K562 (cell line): ENCODE results near the gene XPNPEP1. TPM values are rescaled to one million over a fixed set of nuclear protein-coding genes. Genes with fewer than 3 reads are reported as not detected.

Source experiments
- ARID3A ChIP-seq: IDR thresholded peaks from 2 replicates; pipeline ENCODE4 v1.6.1; 2012; ENCODE audit warnings: low read depth, low read length, improper control_type of control experiment, borderline replicate concordance
- CREB1 ChIP-seq, 2 experiments: sonication (generic) in 1 of 2; formaldehyde crosslinking in 1 of 2; IDR thresholded peaks; 2 replicates each; pipeline versions ENCODE4 v1.6.1 to v1.8.0; 2012 to 2022; ENCODE audit warnings: inconsistent platforms in 1 of 2, mild to moderate bottlenecking in 1 of 2, missing genetic modification reagents in 1 of 2, moderate library complexity in 1 of 2
- GTF2F1 ChIP-seq: IDR thresholded peaks from 2 replicates; pipeline ENCODE4 v1.6.1; 2011; ENCODE audit warnings: low read depth, low read length, improper control_type of control experiment
- MAFK ChIP-seq: IDR thresholded peaks from 2 replicates; pipeline ENCODE4 v1.6.1; 2011; ENCODE audit warnings: low read length, improper control_type of control experiment
- MYC ChIP-seq, 2 experiments: fragments of 250-450 bp in 1 of 2; sonication (Bioruptor Pico) in 1 of 2; IDR thresholded peaks; 2 replicates each; pipeline versions ENCODE4 v1.5.1 to v1.6.1; 2012 to 2021; ENCODE audit warnings: low read depth in 2 of 2, borderline replicate concordance in 1 of 2, improper control_type of control experiment in 1 of 2, low read length in 1 of 2, mild to moderate bottlenecking in 1 of 2, moderate library complexity in 1 of 2
- NFIC ChIP-seq: fragments of 450-650 bp; IDR thresholded peaks from 2 replicates; pipeline ENCODE4 v1.6.1; 2017; ENCODE audit warnings: mild to moderate bottlenecking, inconsistent platforms
- ZBTB17 ChIP-seq: fragments of 450-650 bp; formaldehyde crosslinking; IDR thresholded peaks from 2 replicates; pipeline ENCODE4 v1.4.0; 2020; ENCODE audit warnings: mild to moderate bottlenecking
- ZNF764 ChIP-seq: fragments of 250-450 bp; sonication (Bioruptor Pico); IDR thresholded peaks from 2 replicates; pipeline ENCODE4 v1.4.0; 2020; ENCODE audit warnings: low read depth, mild to moderate bottlenecking, moderate library complexity
- polyA plus RNA-seq, 8 experiments: library from polyadenylated mRNA; depleted of rRNA in 4 of 8; stranded (reverse) in 5 of 8; unstranded in 3 of 8; fragments of >200 nt; fragmentation: Nextera tagmentation in 2 of 8; fragmentation: Illumina TruSeq in 1 of 8; extraction: Ambion mirVana in 2 of 8; extraction: Trizol in 1 of 8; gene quantifications; 2 replicates each; pipeline versions ENCODE4 v1.2.1 to v1.2.3, GENCODE V29; 2011 to 2014; ENCODE audit warnings: inconsistent platforms in 1 of 8, missing spikeins in 1 of 8
- total RNA-seq, 7 experiments: library from RNA; depleted of rRNA in 6 of 7; stranded (reverse); fragments of >200 nt in 6 of 7; fragmentation: Illumina TruSeq in 2 of 7; extraction: Trizol in 2 of 7; gene quantifications; 2 replicates each; pipeline versions ENCODE4 v1.2.1 to v1.2.3, GENCODE V29; 2011 to 2021; ENCODE audit warnings: low replicate concordance in 1 of 7
- TF ChIP-seq, protein P1 (sequence below), 2 experiments: fragments of 450-650 bp; IDR thresholded peaks; 2 replicates each; pipeline ENCODE4 v1.6.1; 2016; ENCODE audit warnings: mild to moderate bottlenecking in 2 of 2, borderline replicate concordance in 1 of 2, low read depth in 1 of 2, moderate library complexity in 1 of 2

XPNPEP1 gene
- total and polyA plus RNA-seq, 9 of the 15 experiments (the other 6 are each of a cell fraction or from before 2014, with no cell fraction given) = 24.2 to 93.5 (median 40.1) TPM

GRCh38 chr10:109922976-109923921, at the start of gene XPNPEP1 (continued):
- TF ChIP-seq CREB1 (IDR thresholded peaks at IDR 0.05) (peak; percentile 80), CREB1 (CRISPR knock-in tag; IDR thresholded peaks at IDR 0.05) (peak; percentile 67), MYC (IDR thresholded peaks at IDR 0.05; ENCODE audit: low read depth, low read length) (peak; percentile 40; the same call in 1 of the 2 replicates), MYC (CRISPR knock-in tag; IDR thresholded peaks at IDR 0.05; ENCODE audit: borderline replicate concordance, low read depth) (no peak), ARID3A (no peak), GTF2F1 (no peak), NFIC (0 out of 2 replicates have a peak, but pooled peaks have one; percentile 3), MAFK (no peak), ZNF764 (CRISPR knock-in tag) (no peak), ZBTB17 (peak; percentile 16; the same call in 1 of the 2 replicates)
- TF ChIP-seq, protein P1, sequence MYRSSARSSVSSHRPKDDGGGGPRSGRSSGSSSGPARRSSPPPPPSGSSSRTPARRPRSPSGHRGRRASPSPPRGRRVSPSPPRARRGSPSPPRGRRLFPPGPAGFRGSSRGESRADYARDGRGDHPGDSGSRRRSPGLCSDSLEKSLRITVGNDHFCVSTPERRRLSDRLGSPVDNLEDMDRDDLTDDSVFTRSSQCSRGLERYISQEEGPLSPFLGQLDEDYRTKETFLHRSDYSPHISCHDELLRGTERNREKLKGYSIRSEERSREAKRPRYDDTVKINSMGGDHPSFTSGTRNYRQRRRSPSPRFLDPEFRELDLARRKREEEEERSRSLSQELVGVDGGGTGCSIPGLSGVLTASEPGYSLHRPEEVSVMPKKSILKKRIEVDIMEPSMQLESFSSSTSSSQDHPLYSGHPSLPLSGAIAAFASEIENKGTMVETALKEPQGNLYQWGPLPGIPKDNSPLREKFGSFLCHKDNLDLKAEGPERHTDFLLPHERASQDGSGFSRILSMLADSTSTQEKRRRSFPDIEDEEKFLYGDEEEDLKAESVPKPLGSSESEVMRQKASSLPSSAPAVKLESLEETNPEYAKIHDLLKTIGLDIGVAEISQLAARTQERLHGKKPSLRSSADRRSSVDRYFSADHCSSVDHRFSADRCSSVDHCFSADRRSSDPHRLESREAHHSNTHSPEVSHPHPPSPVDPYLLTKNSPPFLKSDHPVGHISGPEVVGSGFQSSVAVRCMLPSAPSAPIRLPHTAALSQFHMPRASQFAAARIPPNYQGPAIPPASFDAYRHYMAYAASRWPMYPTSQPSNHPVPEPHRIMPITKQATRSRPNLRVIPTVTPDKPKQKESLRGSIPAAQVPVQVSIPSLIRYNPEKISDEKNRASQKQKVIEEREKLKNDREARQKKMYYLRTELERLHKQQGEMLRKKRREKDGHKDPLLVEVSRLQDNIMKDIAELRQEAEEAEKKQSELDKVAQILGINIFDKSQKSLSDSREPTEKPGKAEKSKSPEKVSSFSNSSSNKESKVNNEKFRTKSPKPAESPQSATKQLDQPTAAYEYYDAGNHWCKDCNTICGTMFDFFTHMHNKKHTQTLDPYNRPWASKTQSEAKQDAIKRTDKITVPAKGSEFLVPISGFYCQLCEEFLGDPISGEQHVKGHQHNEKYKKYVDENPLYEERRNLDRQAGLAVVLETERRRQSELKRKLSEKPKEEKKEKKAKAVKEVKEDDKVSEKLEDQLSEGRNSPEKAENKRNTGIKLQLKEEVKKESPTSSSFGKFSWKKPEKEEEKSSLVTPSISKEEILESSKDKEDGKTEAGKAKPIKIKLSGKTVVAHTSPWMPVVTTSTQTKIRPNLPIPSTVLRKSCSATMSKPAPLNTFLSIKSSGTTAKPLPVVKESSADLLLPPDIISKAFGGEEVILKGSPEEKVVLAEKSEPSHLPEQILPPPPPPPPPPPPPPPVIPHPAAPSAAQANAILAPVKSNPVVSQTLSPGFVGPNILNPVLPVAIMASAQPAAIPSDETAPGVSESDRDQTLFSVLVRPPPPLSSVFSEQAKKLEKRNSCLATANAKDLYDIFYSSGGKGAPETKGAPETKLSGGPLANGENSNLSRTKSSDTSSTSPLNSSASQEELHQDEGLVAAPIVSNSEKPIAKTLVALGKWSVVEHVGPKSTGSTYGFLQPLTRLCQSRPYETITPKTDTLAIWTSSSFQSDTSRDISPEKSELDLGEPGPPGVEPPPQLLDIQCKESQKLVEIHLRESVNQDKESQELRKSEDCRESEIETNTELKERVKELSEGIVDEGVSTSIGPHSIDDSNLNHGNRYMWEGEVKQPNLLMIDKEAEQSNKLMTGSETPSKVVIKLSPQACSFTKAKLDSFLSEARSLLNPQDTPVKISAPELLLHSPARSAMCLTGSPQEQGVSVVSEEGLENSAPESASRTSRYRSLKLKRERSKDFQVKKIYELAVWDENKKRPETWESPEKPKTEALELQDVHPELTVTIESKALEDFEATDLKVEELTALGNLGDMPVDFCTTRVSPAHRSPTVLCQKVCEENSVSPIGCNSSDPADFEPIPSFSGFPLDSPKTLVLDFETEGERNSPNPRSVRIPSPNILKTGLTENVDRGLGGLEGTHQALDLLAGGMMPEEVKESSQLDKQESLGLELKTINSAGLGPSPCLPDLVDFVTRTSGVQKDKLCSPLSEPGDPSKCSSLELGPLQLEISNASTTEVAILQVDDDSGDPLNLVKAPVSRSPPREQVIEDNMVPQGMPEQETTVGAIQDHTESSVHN (IDR thresholded peaks at IDR 0.05; ENCODE audit: borderline replicate concordance in 1 of 2, low read depth in 1 of 2) = no peak
